ENCODE data around the gene SPAST. TPM values are rescaled to one million over a fixed set of nuclear protein-coding genes. Genes with fewer than 3 reads are reported as not detected.

Gene SPAST
- total RNA-seq, 2 experiments from 2014 or later, result 7.0 to 7.4 TPM

DNA sequence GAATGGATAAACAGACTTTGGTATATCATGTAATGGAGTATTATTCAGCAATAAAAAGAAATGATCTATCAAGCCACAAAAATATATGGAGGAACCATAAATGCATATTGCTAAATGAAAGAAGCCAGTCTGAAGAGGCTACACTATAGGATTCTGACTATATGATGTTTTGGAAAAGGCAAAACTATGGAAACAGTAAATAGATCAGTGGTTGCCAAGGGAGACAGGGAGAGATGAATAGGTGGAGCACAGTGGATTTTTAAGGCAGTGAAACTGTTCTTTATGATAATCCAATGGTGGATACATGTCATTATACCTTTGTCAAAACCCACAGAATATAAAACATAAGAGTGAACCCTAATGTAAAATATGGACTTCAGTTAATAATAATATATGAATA lies 61.3 kb downstream of the SPAST start:
- intact Hi-C loops (cut with DNase I, micrococcal nuclease), result loop anchor here in 1 of 2 experiments (10.0 kb wide), 1 partner anchor 50 kb away; no protein-coding TSS in a partner anchor
- Histone ChIP-seq H3K4me1 (ENCODE audit: insufficient read depth, low read length) (no peaks in the 10 kb centered on the region), H3K27ac (ENCODE audit: low read depth in 1 of 2, low read length in 2 of 2) (no peak overlapping the region), H3K9me3 (ENCODE audit: control insufficient read depth in 1 of 2, insufficient read depth in 1 of 2, low read length in 2 of 2) (no peaks in the 10 kb centered on the region), H3K4me3 (ENCODE audit: low read length) (no peak overlapping the region), H3K27me3 (ENCODE audit: control insufficient read depth in 1 of 2, insufficient read depth in 2 of 2, low read length in 2 of 2) (no peaks in the 10 kb centered on the region), H3K36me3 (ENCODE audit: insufficient read depth, low read length) (peaks cover 36% of the 10 kb centered on the region)
- Mint-ChIP-seq H3K4me1 (ENCODE audit: low read depth) (no peaks in the 10 kb centered on the region), H3K36me3 (ENCODE audit: low read depth) (peaks cover 77% of the 10 kb centered on the region), H3K4me3 (no peak overlapping the region), H3K9me3 (no peaks in the 10 kb centered on the region), H3K27ac (no peak overlapping the region), H3K27me3 (no peaks in the 10 kb centered on the region)
- ATAC-seq (ENCODE audit: poor library complexity) (no peak), DNase-seq (no peak)
- TF ChIP-seq, protein P1, sequence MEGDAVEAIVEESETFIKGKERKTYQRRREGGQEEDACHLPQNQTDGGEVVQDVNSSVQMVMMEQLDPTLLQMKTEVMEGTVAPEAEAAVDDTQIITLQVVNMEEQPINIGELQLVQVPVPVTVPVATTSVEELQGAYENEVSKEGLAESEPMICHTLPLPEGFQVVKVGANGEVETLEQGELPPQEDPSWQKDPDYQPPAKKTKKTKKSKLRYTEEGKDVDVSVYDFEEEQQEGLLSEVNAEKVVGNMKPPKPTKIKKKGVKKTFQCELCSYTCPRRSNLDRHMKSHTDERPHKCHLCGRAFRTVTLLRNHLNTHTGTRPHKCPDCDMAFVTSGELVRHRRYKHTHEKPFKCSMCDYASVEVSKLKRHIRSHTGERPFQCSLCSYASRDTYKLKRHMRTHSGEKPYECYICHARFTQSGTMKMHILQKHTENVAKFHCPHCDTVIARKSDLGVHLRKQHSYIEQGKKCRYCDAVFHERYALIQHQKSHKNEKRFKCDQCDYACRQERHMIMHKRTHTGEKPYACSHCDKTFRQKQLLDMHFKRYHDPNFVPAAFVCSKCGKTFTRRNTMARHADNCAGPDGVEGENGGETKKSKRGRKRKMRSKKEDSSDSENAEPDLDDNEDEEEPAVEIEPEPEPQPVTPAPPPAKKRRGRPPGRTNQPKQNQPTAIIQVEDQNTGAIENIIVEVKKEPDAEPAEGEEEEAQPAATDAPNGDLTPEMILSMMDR (IDR thresholded peaks at IDR 0.05), result no peak
- ChIA-PET CTCF (no interaction called here), POLR2A (no interaction called here)

DNA sequence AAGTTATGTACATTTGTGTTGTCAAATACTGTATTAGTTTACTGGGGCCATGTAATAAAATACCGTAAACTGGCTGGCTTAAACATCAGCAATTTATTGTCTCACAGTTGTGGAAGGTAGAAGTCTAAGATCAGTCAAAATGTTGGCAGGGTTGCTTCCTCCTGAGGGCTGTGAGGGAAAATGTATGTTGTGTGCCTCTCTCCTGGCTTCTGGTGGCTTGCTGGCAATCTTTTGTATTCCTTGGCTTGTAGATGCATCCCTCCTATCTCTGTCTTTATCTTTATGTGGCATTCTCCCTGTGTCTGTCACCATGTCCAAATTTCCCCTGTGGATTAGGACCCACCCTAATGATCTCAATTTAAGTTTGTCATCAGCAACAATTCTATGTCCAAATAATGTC lies 65.3 kb downstream of the SPAST start:
- CTCF ChIA-PET, result no interaction called here
- Histone ChIP-seq H3K9me3 (ENCODE audit: control insufficient read depth in 1 of 2, insufficient read depth in 1 of 2, low read length in 2 of 2) (no peaks in the 10 kb centered on the region), H3K36me3 (ENCODE audit: insufficient read depth, low read length) (peaks cover 50% of the 10 kb centered on the region), H3K27me3 (ENCODE audit: control insufficient read depth in 1 of 2, insufficient read depth in 2 of 2, low read length in 2 of 2) (no peaks in the 10 kb centered on the region), H3K27ac (ENCODE audit: low read depth in 1 of 2, low read length in 2 of 2) (no peak overlapping the region), H3K4me3 (ENCODE audit: low read length) (no peak overlapping the region), H3K4me1 (ENCODE audit: insufficient read depth, low read length) (no peaks in the 10 kb centered on the region)
- Mint-ChIP-seq H3K4me3 (no peak overlapping the region), H3K9me3 (no peaks in the 10 kb centered on the region), H3K27ac (no peak overlapping the region), H3K4me1 (ENCODE audit: low read depth) (no peaks in the 10 kb centered on the region), H3K36me3 (ENCODE audit: low read depth) (peaks cover 76% of the 10 kb centered on the region), H3K27me3 (no peaks in the 10 kb centered on the region)
- intact Hi-C loops (cut with DNase I, micrococcal nuclease), result loop anchor here in 1 of 2 experiments (10.0 kb wide), 1 partner anchor 54 kb away; no protein-coding TSS in a partner anchor
- ATAC-seq (ENCODE audit: poor library complexity) (no peak), DNase-seq (no peak)
- TF ChIP-seq, protein P1 (IDR thresholded peaks at IDR 0.05), result no peak
- POLR2A ChIA-PET, result interaction anchor here (0.6 kb wide), 1 partner anchor 115 kb away, joined by 3 read pairs; no protein-coding TSS in a partner anchor

DNA sequence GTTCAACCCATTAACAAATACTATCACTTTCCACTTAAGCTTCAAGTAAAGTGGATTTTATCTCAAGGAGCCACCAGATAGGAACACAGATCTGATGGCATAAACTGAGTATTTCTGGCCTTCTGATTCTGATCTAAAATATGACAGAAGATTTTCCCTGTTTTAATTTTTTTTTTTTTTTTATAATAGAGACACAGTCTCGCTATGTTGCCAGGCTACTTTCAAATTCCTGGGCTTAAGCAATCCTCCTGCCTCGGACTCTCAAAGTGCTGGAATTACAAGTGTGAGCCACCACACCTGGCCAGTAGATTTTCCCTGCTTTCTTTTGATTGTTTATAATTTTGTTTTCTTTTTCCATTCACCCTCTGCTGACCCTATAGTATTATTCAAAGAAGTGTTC lies 65.7 kb downstream of the SPAST start:
- Mint-ChIP-seq H3K4me1 (ENCODE audit: low read depth) (no peaks in the 10 kb centered on the region), H3K9me3 (no peaks in the 10 kb centered on the region), H3K4me3 (no peak overlapping the region), H3K27ac (no peak overlapping the region), H3K36me3 (ENCODE audit: low read depth) (peaks cover 72% of the 10 kb centered on the region), H3K27me3 (no peaks in the 10 kb centered on the region)
- no peaks in the 10 kb centered on the region for H3K27me3 ChIP-seq (ENCODE audit: control insufficient read depth in 1 of 2, insufficient read depth in 2 of 2, low read length in 2 of 2)
- no peaks in the 10 kb centered on the region for H3K4me1 ChIP-seq (ENCODE audit: insufficient read depth, low read length)
- intact Hi-C loops (cut with DNase I, micrococcal nuclease), result loop anchor here in 1 of 2 experiments (10.0 kb wide), 1 partner anchor 54 kb away; no protein-coding TSS in a partner anchor
- H3K36me3 ChIP-seq (ENCODE audit: insufficient read depth, low read length), result peaks cover 49% of the 10 kb centered on the region
- H3K9me3 ChIP-seq (ENCODE audit: control insufficient read depth in 1 of 2, insufficient read depth in 1 of 2, low read length in 2 of 2), result no peaks in the 10 kb centered on the region
- TF ChIP-seq, protein P1 (IDR thresholded peaks at IDR 0.05), result no peak
- CTCF ChIA-PET, result no interaction called here
- DNase-seq (no peak), ATAC-seq (ENCODE audit: poor library complexity) (no peak)
- POLR2A ChIA-PET, result no interaction called here
- H3K27ac ChIP-seq (ENCODE audit: low read depth in 1 of 2, low read length in 2 of 2), result no peak overlapping the region
- H3K4me3 ChIP-seq (ENCODE audit: low read length), result no peak overlapping the region

All from CD4-positive, alpha-beta T cell (primary cell).